GM21360 (cell line): ENCODE measurements around the gene ENOPH1.

Source experiments
- ATAC-seq: cut with Tn5 transposase; IDR thresholded peaks from one replicate; pipeline ENCODE4 v1.9.1; 2021; ENCODE audit warnings: mild to moderate bottlenecking, moderate library complexity; ENCODE audit not compliant: unreplicated experiment

Gene ENOPH1

GRCh38 chr4:82425478-82425877 is 4.9 kb upstream of the ENOPH1 start:
- no peak for ATAC-seq

- ATAC-seq: no peak
Observed at GRCh38 chr4:82428526-82428968, 1.8 kb upstream of the ENOPH1 start.

- ATAC-seq: peak; percentile 61
Observed at GRCh38 chr4:82428969-82429727, 1.2 kb upstream of the ENOPH1 start.

- ATAC-seq: peak; percentile 5
Observed at GRCh38 chr4:82429728-82430192, 630 bp upstream of the ENOPH1 start.

- ATAC-seq: no peak
Observed at GRCh38 chr4:82430964-82431745, 765 bp downstream of the ENOPH1 start.

- no peak for ATAC-seq
Observed at GRCh38 chr4:82431831-82432230, 1.4 kb downstream of the ENOPH1 start.

- ATAC-seq: no peak
Observed at GRCh38 chr4:82432596-82432995, 2.2 kb downstream of the ENOPH1 start.

GRCh38 chr4:82433791-82434190 is 3.4 kb downstream of the ENOPH1 start:
- no peak for ATAC-seq

- ATAC-seq: no peak
Observed at GRCh38 chr4:82434949-82435348, 4.6 kb downstream of the ENOPH1 start.

- no peak for ATAC-seq
Observed at GRCh38 chr4:82436130-82436529, 5.7 kb downstream of the ENOPH1 start.

- ATAC-seq: no peak
Observed at GRCh38 chr4:82436780-82437179, 6.4 kb downstream of the ENOPH1 start.

- no peak for ATAC-seq
Observed at GRCh38 chr4:82437285-82438005, 7.1 kb downstream of the ENOPH1 start.

GRCh38 chr4:82439088-82439487 is 8.7 kb downstream of the ENOPH1 start:
- no peak for ATAC-seq

- ATAC-seq: no peak
Observed at GRCh38 chr4:82447886-82448285, 17.5 kb downstream of the ENOPH1 start.

- no peak for ATAC-seq
Observed at GRCh38 chr4:82450966-82451755, 20.8 kb downstream of the ENOPH1 start.

- no peak for ATAC-seq
Observed at GRCh38 chr4:82452026-82452425, 21.6 kb downstream of the ENOPH1 start.

GRCh38 chr4:82457266-82457665 is 26.9 kb downstream of the ENOPH1 start:
- no peak for ATAC-seq

GRCh38 chr4:82458729-82459128 is 28.3 kb downstream of the ENOPH1 start:
- ATAC-seq: no peak

GRCh38 chr4:82461710-82462109 is 31.3 kb downstream of the ENOPH1 start:
- ATAC-seq: no peak

- peak; percentile 71 for ATAC-seq
Observed at GRCh38 chr4:82462415-82462831, 32.0 kb downstream of the ENOPH1 start.

GRCh38 chr4:82463221-82463620 is 32.8 kb downstream of the ENOPH1 start:
- ATAC-seq: no peak
